Mesenchymal stem cell (in vitro differentiated cells and primary cell): ENCODE measurements around the gene LCN9.

Experiments
- DNase-seq: peaks from one replicate; pipeline ENCODE4 v3.0.0-alpha.2; 2013
- H2AFZ ChIP-seq: one replicate; pipeline ENCODE4 v1.6.1; 2013; ENCODE audit warnings: low read depth, mild to moderate bottlenecking, control low read depth, inconsistent platforms, low read length, moderate library complexity
- H2AK5ac ChIP-seq: 2 replicates; pipeline ENCODE4 v1.6.1; 2013; ENCODE audit warnings: low read length, moderate library complexity, mild to moderate bottlenecking, inconsistent platforms; ENCODE audit not compliant: severe bottlenecking
- H2BK120ac ChIP-seq: one replicate; pipeline ENCODE4 v1.6.1; 2013; ENCODE audit warnings: low read depth, mild to moderate bottlenecking, inconsistent platforms, low read length, moderate library complexity
- H2BK12ac ChIP-seq, 2 experiments: one replicate each; pipeline ENCODE4 v1.6.1; 2013; ENCODE audit warnings: inconsistent platforms in 2 of 2, low read length in 2 of 2, mild to moderate bottlenecking in 2 of 2, moderate library complexity in 2 of 2, control low read depth in 1 of 2
- H2BK15ac ChIP-seq: one replicate; pipeline ENCODE4 v1.6.1; 2013; ENCODE audit warnings: mild to moderate bottlenecking, low read depth, inconsistent platforms; ENCODE audit not compliant: poor library complexity, severe bottlenecking
- H2BK5ac ChIP-seq: 2 replicates; pipeline ENCODE4 v1.6.1; 2013; ENCODE audit warnings: low read depth, mild to moderate bottlenecking, low read length, control low read depth, inconsistent platforms; ENCODE audit not compliant: poor library complexity, severe bottlenecking
- H3K14ac ChIP-seq, 2 experiments: one replicate each; pipeline ENCODE4 v1.6.1; 2013; ENCODE audit warnings: inconsistent platforms in 2 of 2, low read length in 2 of 2, control low read depth in 1 of 2, mild to moderate bottlenecking in 1 of 2, moderate library complexity in 1 of 2
- H3K18ac ChIP-seq, 2 experiments: one replicate each; pipeline ENCODE4 v1.6.1; 2013; ENCODE audit warnings: inconsistent platforms in 2 of 2, low read length in 2 of 2, control low read depth in 1 of 2, low read depth in 1 of 2, mild to moderate bottlenecking in 1 of 2
- H3K23ac ChIP-seq, 2 experiments: one replicate each; pipeline ENCODE4 v1.6.1; 2013; ENCODE audit warnings: inconsistent platforms in 2 of 2, low read length in 2 of 2, mild to moderate bottlenecking in 2 of 2, moderate library complexity in 2 of 2, control low read depth in 1 of 2
- H3K27ac ChIP-seq: 2 replicates; pipeline ENCODE4 v1.5.1; 2013; ENCODE audit warnings: mild to moderate bottlenecking, moderate library complexity, low read length, control low read depth, inconsistent platforms; ENCODE audit not compliant: poor library complexity, severe bottlenecking
- H3K27me3 ChIP-seq, 2 experiments: 2 replicates each; pipeline versions ENCODE4 v1.6.1 to v1.7.0; 2013; ENCODE audit warnings: low read length in 2 of 2, mild to moderate bottlenecking in 2 of 2, moderate library complexity in 2 of 2, control low read depth in 1 of 2, inconsistent platforms in 1 of 2; ENCODE audit not compliant: control insufficient read depth in 1 of 2, insufficient read depth in 1 of 2
- H3K36me3 ChIP-seq, 2 experiments: 2 replicates each; pipeline versions ENCODE4 v1.6.1 to v1.7.0; 2013; ENCODE audit warnings: low read length in 2 of 2, control low read depth in 1 of 2, inconsistent platforms in 1 of 2, low read depth in 1 of 2, mild to moderate bottlenecking in 1 of 2; ENCODE audit not compliant: insufficient read depth in 2 of 2, control insufficient read depth in 1 of 2
- H3K4ac ChIP-seq, 2 experiments: one replicate each; pipeline ENCODE4 v1.6.1; 2013; ENCODE audit warnings: inconsistent platforms in 2 of 2, low read length in 2 of 2, mild to moderate bottlenecking in 2 of 2, moderate library complexity in 2 of 2, control low read depth in 1 of 2, low read depth in 1 of 2
- H3K4me1 ChIP-seq: 2 replicates; pipeline ENCODE4 v1.6.1; 2013; ENCODE audit warnings: low read depth, low read length, control low read depth; ENCODE audit not compliant: control insufficient read depth, insufficient read depth
- H3K4me2 ChIP-seq: 2 replicates; pipeline ENCODE4 v1.6.1; 2013; ENCODE audit warnings: low read length, mild to moderate bottlenecking, inconsistent platforms; ENCODE audit not compliant: poor library complexity, severe bottlenecking
- H3K4me3 ChIP-seq, 2 experiments: 2 replicates each; pipeline versions ENCODE4 v1.5.1 to v1.7.0; 2013; ENCODE audit warnings: low read length in 2 of 2, mild to moderate bottlenecking in 2 of 2, control low read depth in 1 of 2, low read depth in 1 of 2; ENCODE audit not compliant: insufficient read depth in 1 of 2
- H3K79me1 ChIP-seq: replicated peaks from 2 replicates; pipeline ENCODE4 v1.6.1; 2013; ENCODE audit warnings: mild to moderate bottlenecking, control low read depth, low read length, inconsistent platforms; ENCODE audit not compliant: poor library complexity, severe bottlenecking
- H3K9ac ChIP-seq: 2 replicates; pipeline ENCODE4 v1.7.0; 2013; ENCODE audit warnings: mild to moderate bottlenecking, low read length, moderate library complexity
- H3K9me3 ChIP-seq: 2 replicates; pipeline ENCODE4 v1.7.0; 2013; ENCODE audit warnings: mild to moderate bottlenecking, low read length; ENCODE audit not compliant: control insufficient read depth
- H4K8ac ChIP-seq: one replicate; pipeline ENCODE4 v1.6.1; 2013; ENCODE audit warnings: inconsistent platforms, mild to moderate bottlenecking, low read length, moderate library complexity
- H4K91ac ChIP-seq: one replicate; pipeline ENCODE4 v1.6.1; 2013; ENCODE audit warnings: mild to moderate bottlenecking, low read length, inconsistent platforms
- WGBS: methylation state at CpG from one replicate; pipeline ENCODE4 v1.1.7; 2013; ENCODE audit warnings: mixed read lengths; 5-methylcytosine and 5-hydroxymethylcytosine counted together

LCN9 gene

DNA sequence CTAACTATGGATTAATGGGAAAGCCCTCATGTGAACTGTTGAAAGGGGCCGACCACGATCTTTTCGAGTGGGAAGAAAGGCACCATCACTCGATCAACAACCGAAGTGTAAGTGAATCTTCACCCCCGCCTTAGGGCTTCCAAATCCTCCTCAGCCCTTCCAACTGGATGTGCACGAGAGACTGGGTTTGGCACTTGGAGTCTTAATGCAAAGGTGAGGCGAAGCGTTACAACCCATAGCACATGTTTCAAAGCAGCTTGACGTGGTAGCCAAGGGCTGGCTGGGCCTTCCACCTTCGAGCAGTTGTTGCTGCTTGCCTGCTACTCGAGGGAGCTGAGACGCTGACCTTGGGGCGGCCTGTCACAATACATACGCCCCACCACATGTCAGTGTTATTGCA is 5.7 kb upstream of the LCN9 start:
- H4K91ac ChIP-seq, result no peak overlapping the region

DNA sequence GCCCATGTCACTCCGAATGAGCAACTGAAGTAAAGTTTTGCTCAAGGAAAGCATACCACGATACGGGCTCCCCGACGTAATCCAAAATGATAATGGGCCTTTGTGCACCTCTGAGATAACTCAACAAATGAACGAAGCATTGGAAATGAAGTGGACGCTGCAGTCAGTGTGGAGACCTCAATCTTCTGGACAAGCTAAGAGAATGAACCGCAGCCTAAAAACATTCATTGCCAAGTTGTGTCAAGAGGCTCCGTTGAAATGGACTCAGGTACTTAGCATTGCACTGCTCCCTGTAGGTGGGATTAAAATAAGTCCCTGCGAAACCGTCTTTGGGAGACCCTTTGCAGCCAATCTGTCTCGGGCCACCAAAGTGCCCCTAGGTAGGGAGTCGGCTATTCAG is 3.9 kb upstream of the LCN9 start:
- WGBS, result 91% methylated on average over 13 of the region's 13 CpGs
- Histone ChIP-seq H2BK15ac (no peak overlapping the region), H3K23ac (no peak overlapping the region), H3K4me3 (no peak overlapping the region), H3K27ac (no peak overlapping the region), H3K79me1 (no peaks in the 10 kb centered on the region), H3K9ac (no peak overlapping the region), H4K8ac (no peak overlapping the region), H2BK12ac (no peak overlapping the region), H3K9me3 (peaks cover 3% of the 10 kb centered on the region), H3K27me3 (no peaks in the 10 kb centered on the region), H3K4ac (no peak overlapping the region), H3K18ac (no peak overlapping the region), H4K91ac (no peak overlapping the region), H2AFZ (no peak overlapping the region), H3K36me3 (no peaks in the 10 kb centered on the region), H2BK5ac (no peak overlapping the region), H3K14ac (no peak overlapping the region), H2BK120ac (no peak overlapping the region), H3K4me1 (no peaks in the 10 kb centered on the region), H2AK5ac (no peak overlapping the region), H3K4me2 (no peak overlapping the region)
- DNase-seq, result no peak

More for the DNA sequence above, 5.7 kb upstream of the LCN9 start:
- no peak overlapping the region for H3K4ac ChIP-seq
- H3K18ac ChIP-seq, result no peak overlapping the region
- H2BK15ac ChIP-seq, result no peak overlapping the region
- H2BK120ac ChIP-seq, result no peak overlapping the region
- no peak for DNase-seq
- peaks cover 3% of the 10 kb centered on the region for H3K9me3 ChIP-seq
- H3K36me3 ChIP-seq, result no peaks in the 10 kb centered on the region
- no peak overlapping the region for H2BK12ac ChIP-seq
- no peak overlapping the region for H4K8ac ChIP-seq
- H3K14ac ChIP-seq, result no peak overlapping the region
- no peak overlapping the region for H3K4me3 ChIP-seq
- H2BK5ac ChIP-seq, result no peak overlapping the region
- no peak overlapping the region for H2AFZ ChIP-seq
- no peaks in the 10 kb centered on the region for H3K27me3 ChIP-seq
- no peaks in the 10 kb centered on the region for H3K4me1 ChIP-seq
- no peak overlapping the region for H3K9ac ChIP-seq
- no peak overlapping the region for H3K23ac ChIP-seq
- H3K27ac ChIP-seq, result no peak overlapping the region
- WGBS, result 84% methylated on average over 15 of the region's 15 CpGs
- no peak overlapping the region for H3K4me2 ChIP-seq
- no peak overlapping the region for H2AK5ac ChIP-seq
- no peaks in the 10 kb centered on the region for H3K79me1 ChIP-seq

DNA sequence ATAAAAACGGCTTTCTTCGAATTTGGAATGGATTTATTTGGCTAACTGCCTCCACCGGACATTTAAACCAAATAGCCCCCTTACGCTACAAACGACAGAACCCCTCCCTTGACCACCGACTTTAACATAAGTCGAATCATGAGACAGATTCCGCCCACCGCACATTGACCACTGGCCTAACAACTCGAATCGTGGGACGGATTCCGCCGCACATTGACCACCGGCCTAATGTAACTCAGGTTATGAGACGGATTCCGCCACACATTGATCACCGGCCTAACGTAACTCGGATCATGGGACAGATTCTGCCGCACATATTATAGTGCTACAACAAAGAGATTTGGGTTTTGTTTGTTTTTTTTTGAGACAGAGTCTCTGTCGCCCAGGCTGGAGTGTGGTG is 2.7 kb upstream of the LCN9 start:
- Histone ChIP-seq H3K79me1 (no peaks in the 10 kb centered on the region), H2BK15ac (no peak overlapping the region), H3K9ac (no peak overlapping the region), H2BK5ac (no peak overlapping the region), H3K27ac (no peak overlapping the region), H3K4me1 (no peaks in the 10 kb centered on the region), H3K9me3 (no peaks in the 10 kb centered on the region), H2AK5ac (no peak overlapping the region), H3K27me3 (peaks cover 0 to under 1% of the 10 kb centered on the region in 2 experiments), H3K14ac (no peak overlapping the region), H3K36me3 (no peaks in the 10 kb centered on the region), H2BK120ac (no peak overlapping the region), H3K4ac (no peak overlapping the region), H3K4me3 (no peak overlapping the region), H3K23ac (no peak overlapping the region), H3K18ac (no peak overlapping the region), H2BK12ac (no peak overlapping the region), H2AFZ (no peak overlapping the region), H4K91ac (no peak overlapping the region), H4K8ac (no peak overlapping the region), H3K4me2 (no peak overlapping the region)
- no peak for DNase-seq
- WGBS, result 92% methylated on average over 22 of the region's 22 CpGs

DNA sequence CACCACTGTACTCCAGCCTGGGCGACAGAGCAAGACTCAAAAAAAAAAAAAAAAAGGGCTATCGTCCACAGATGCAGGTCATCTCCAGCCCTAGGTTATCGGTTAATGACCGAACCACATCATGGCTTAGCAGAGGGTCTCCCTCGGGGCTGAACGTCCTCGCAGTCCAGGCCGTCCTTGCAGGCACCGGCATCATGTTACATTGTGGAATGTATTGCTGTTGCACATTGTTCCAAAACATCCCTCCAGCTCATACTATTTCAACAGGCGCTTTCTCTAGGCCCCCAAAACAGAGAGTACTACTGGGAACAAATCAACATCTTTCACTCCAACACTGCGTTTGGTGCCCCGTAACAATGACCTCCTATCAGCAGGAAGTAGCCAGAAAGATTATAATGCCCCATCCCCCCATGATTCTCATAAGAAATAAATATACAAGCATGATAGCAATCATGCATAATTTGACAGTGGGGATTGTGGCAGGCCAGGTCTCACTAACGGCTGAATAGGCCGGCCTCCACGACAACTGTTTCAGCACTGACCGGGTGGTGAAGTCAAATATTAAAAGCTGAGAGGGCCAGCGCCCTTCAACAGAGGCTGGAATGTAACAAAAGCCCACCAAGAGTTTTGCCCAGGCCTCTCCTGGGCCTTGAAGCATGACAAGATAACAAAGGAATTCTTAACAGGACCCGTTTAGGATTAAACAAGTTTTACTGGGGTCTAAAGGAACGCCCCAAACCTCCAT is 1.1 kb upstream of the LCN9 start:
- Histone ChIP-seq H2BK15ac (no peak overlapping the region), H3K4me3 (no peak overlapping the region), H4K91ac (no peak overlapping the region), H2AK5ac (no peak overlapping the region), H2BK5ac (no peak overlapping the region), H3K23ac (no peak overlapping the region), H2BK12ac (no peak overlapping the region), H3K79me1 (no peaks in the 10 kb centered on the region), H3K27ac (no peak overlapping the region), H3K9me3 (no peaks in the 10 kb centered on the region), H2AFZ (no peak overlapping the region), H4K8ac (no peak overlapping the region), H2BK120ac (no peak overlapping the region), H3K27me3 (peaks cover 0 to 3% of the 10 kb centered on the region in 2 experiments), H3K9ac (no peak overlapping the region), H3K36me3 (no peaks in the 10 kb centered on the region), H3K18ac (no peak overlapping the region), H3K4ac (no peak overlapping the region), H3K4me1 (no peaks in the 10 kb centered on the region), H3K4me2 (no peak overlapping the region), H3K14ac (no peak overlapping the region)
- WGBS, result 76% methylated on average over 17 of the region's 19 CpGs
- no peak for DNase-seq
